IPS DF 19.7 (cell line): Measurements from ENCODE around the gene TGFBR3L.

ENCODE experiments used
- DNase-seq: peaks from one replicate; pipeline ENCODE4 v3.0.0-alpha.2; 2013; ENCODE audit warnings: low read depth, low spot score

The TGFBR3L gene

GRCh38 chr19:7914598-7915045 lies at the start of gene TGFBR3L:
TGFBR3L (plus strand) TSS chr19:7914830.
- no peak for DNase-seq

- DNase-seq: no peak
These were observed 49.2 kb upstream of the TGFBR3L start for GRCh38 chr19:7865262-7865911.

DNA sequence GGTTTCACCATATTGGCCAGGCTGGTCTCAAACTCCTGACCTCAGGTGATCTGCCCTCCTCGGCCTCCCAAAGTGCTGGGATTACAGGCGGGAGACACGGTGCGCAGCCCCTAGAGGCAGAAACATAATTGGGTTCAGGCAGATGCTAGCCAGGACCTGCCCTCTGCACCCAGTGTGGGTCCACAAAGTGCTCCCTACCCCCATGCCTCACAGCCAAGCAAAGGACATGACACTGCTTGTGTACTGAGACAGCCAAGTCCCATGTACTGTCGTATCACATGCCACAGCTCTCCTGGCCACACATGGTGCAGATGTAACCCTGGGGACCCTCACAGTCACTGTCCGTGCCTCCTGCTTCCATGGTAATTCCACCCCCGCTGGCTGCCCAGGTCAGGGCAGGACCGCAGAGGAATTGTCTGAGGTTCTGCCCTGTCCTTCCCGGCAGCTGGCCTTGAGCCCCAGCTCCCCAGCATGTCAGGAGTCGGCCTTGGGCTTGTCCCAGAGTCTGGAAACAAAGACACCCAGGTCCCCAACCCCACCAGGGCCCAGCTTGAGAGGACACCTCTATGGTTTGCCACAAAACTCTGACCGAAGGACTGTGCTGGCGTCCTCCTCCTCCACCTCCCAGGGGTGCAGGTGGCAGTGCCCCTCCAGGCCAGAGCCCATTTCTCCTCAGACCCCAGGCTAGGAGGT lies 48.1 kb upstream of the TGFBR3L start:
- DNase-seq: no peak

DNA sequence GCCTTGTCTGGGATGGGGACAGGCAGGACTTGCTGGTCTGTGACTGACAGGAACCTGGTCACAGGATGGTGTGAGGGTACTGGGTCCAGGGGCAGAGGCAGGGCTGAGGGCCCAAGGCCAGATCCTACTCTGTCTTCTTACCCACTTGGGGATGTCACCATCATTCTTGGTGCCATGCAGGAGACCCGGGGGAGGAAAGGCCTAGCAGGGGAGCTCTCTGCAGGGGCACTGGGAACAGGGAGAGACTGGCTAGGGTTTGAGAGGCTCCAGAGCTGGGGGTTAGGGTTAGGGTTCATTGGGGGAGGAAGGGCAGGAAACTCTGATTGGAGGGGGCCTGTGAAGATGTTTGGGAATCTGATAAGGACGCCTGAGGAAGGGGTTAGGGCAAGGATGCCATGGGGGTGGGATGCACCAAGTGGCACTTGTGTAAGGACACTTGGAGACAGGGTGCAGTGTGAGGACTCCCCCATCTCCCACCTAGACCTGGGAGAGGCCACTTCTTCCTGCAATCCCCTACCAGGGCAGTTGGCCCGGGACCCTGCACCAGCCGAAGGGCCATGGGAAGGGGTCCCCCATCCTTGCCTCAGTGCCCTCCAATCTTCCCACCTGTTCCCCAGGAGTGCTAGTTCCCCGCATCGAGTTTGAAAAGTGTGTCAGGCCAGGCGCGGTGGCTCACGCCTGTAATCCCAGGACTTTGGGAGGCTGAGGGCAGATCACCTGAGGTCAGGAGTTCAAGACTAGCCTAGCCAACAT lies 47.4 kb upstream of the TGFBR3L start:
- no peak for DNase-seq

GRCh38 chr19:7868326-7868670 lies 46.3 kb upstream of the TGFBR3L start:
- DNase-seq: no peak

GRCh38 chr19:7868671-7869452 lies 45.8 kb upstream of the TGFBR3L start:
- no peak for DNase-seq

DNA sequence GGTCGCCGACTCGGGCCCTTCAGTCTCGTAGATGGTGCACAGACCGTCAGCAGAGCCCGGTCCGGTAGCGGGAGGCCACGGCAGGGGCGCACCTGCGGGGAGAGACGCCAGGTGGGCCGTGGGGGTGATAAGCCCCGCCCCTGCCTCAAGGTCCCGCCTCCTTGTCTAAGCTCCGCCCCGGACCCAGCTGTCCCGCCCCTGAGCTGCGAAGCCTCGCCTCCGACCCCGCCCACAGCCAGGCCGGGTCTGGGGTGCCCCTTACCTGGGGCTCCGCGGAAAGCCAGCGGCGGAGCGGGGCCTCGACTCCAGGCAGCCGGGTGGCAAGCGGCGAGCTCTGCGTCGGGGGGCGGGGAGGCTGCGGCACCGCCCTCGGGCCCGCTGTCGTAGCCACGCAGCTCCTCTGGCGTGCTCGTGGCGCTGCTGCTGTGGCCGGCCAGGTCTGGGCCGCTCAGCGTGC lies 45.1 kb upstream of the TGFBR3L start:
- DNase-seq: no peak

- no peak for DNase-seq
These were observed 44.6 kb upstream of the TGFBR3L start for GRCh38 chr19:7869910-7870511.

- DNase-seq: no peak
These were observed 43.8 kb upstream of the TGFBR3L start for GRCh38 chr19:7870571-7871436.

DNA sequence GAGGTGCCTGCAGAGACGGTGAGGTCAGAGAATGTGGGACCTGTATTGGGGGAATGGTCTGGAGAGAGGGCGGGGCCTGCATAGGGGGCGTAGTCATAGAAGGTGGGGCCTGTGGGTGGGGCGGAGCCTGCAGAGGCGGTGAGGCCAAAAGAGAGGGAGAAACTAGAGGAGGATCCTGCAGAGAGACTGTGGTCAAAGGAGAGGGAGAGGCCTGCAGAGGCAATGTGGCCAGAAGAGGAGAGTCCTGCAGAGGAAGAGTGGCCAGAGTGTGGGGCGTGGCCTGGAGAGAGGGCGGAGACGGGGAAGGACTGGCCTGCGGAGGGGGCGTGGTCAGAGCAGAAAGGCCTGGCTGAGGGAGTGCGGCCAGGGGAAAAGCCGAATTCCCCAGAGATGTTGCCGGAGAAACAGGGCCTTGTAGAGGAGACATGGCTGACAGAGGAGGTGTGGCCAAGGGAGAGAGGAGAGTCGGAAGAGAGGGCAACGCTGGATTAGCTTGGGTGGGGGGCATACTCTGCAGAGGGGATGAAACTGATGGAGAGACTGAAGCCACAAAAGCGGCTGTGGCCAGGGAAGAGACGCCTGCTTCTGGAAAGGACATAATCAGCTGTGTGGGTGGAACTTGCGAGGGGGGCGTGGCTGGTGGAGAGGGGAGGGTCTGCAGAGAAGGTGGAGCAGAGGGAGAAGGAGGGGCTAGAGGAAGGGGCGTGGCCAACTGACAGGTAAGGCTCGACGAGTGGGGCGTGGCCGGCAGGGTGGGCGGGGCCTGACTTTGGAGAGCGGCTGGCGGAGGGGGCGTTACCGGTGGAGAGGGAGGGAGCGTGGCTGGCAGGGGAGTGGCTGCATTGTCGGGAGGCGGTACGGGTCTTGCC lies 43.0 kb upstream of the TGFBR3L start:
- no peak for DNase-seq

- no peak for DNase-seq
These were observed 42.1 kb upstream of the TGFBR3L start for GRCh38 chr19:7872306-7873204.

- DNase-seq: no peak
These were observed 41.1 kb upstream of the TGFBR3L start for GRCh38 chr19:7873304-7874075.

GRCh38 chr19:7874076-7874896 lies 40.3 kb upstream of the TGFBR3L start, which contains the start of gene PRR36:
PRR36 (minus strand) TSS chr19:7874390; CDS start chr19:7873689, 701 bp downstream.
- no peak for DNase-seq

GRCh38 chr19:7874897-7875273 lies 39.7 kb upstream of the TGFBR3L start:
- no peak for DNase-seq

DNA sequence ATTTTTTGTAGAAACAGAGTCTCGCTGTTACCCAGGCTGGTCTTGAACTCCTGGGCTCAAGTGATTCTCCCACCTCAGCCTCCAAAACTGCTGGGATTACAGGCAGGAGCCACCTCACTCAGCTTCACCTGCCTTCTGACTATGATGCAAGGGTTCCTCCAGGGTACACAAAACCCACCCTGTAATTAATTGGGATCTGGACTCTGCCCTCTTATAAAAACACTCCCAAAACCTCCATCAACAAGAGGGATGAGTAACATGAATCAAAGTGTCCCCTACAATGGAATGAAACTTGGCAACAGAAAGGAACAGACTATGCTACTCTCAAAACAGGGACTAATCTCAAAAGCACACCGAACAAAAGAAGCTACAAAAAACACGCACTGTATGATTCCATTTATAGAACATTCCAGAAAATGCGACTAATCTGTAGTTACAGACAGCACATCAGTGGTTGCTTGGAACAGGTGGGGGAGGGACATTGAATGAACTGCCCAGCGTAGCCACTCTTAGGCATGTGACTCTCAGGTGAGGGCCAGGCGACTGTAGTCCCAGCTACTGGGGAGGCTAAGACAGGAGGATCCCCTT lies 37.3 kb upstream of the TGFBR3L start:
- DNase-seq: no peak

- DNase-seq: no peak
These were observed 35.4 kb upstream of the TGFBR3L start for GRCh38 chr19:7879111-7879807.
